ENCODE data around the gene EHMT1.

The EHMT1 gene

GRCh38 chr9:137812356-137813023, 193.7 kb downstream of the EHMT1 start:
- no peak overlapping the region for H3K27ac ChIP-seq (ENCODE audit: low read depth, low read length)
- no peaks in the 10 kb centered on the region for H3K79me2 ChIP-seq (ENCODE audit: insufficient read depth, low read length)
- TF ChIP-seq EZH2phosphoT487 (conservative IDR thresholded peaks at IDR 0.05; ENCODE audit: low read length): no peak
- TF ChIP-seq CTCF (IDR thresholded peaks at IDR 0.05; ENCODE audit: insufficient read depth, low read length, poor library complexity, severe bottlenecking): no peak
- no peaks in the 10 kb centered on the region for H3K27me3 ChIP-seq (ENCODE audit: low read length)
- H2AFZ ChIP-seq (ENCODE audit: low read depth, low read length, severe bottlenecking): no peak overlapping the region
- no peaks in the 10 kb centered on the region for H3K9me3 ChIP-seq (ENCODE audit: insufficient read depth, low read length)
- H3K4me2 ChIP-seq (ENCODE audit: low read depth, low read length, poor library complexity, severe bottlenecking): no peak overlapping the region
- H3F3A ChIP-seq (ENCODE audit: insufficient read depth): no peaks in the 10 kb centered on the region
- H4K20me1 ChIP-seq (ENCODE audit: low read depth, low read length): no peaks in the 10 kb centered on the region
- H3K4me3 ChIP-seq (ENCODE audit: insufficient read depth, low read length, poor library complexity, severe bottlenecking): no peak overlapping the region
- H3K36me3 ChIP-seq (ENCODE audit: low read length): no peaks in the 10 kb centered on the region
- no peak overlapping the region for H3K9ac ChIP-seq (ENCODE audit: low read length)
- no peaks in the 10 kb centered on the region for H3K9me2 ChIP-seq (replicated peaks; ENCODE audit: insufficient read depth, low read length)

- TF ChIP-seq EZH2phosphoT487 (conservative IDR thresholded peaks at IDR 0.05; ENCODE audit: low read length): no peak
- Histone ChIP-seq H3K9me2 (replicated peaks; ENCODE audit: insufficient read depth, low read length) (no peaks in the 10 kb centered on the region), H3K9ac (ENCODE audit: low read length) (no peak overlapping the region), H3K79me2 (ENCODE audit: insufficient read depth, low read length) (no peaks in the 10 kb centered on the region), H3K9me3 (ENCODE audit: insufficient read depth, low read length) (no peaks in the 10 kb centered on the region), H2AFZ (ENCODE audit: low read depth, low read length, severe bottlenecking) (no peak overlapping the region), H4K20me1 (ENCODE audit: low read depth, low read length) (no peaks in the 10 kb centered on the region), H3K36me3 (ENCODE audit: low read length) (no peaks in the 10 kb centered on the region), H3K4me3 (ENCODE audit: insufficient read depth, low read length, poor library complexity, severe bottlenecking) (no peak overlapping the region), H3F3A (ENCODE audit: insufficient read depth) (no peaks in the 10 kb centered on the region), H3K4me2 (ENCODE audit: low read depth, low read length, poor library complexity, severe bottlenecking) (no peak overlapping the region), H3K27me3 (ENCODE audit: low read length) (no peaks in the 10 kb centered on the region), H3K27ac (ENCODE audit: low read depth, low read length) (no peak overlapping the region)
Measured at GRCh38 chr9:137813167-137813566, 194.4 kb downstream of the EHMT1 start.

- TF ChIP-seq CTCF (IDR thresholded peaks at IDR 0.05; ENCODE audit: insufficient read depth, low read length, poor library complexity, severe bottlenecking): no peak
- H3K36me3 ChIP-seq (ENCODE audit: low read length): no peaks in the 10 kb centered on the region
- H3K9me2 ChIP-seq (replicated peaks; ENCODE audit: insufficient read depth, low read length): no peaks in the 10 kb centered on the region
- H3K27ac ChIP-seq (ENCODE audit: low read depth, low read length): no peak overlapping the region
- H3K79me2 ChIP-seq (ENCODE audit: insufficient read depth, low read length): no peaks in the 10 kb centered on the region
- no peaks in the 10 kb centered on the region for H3K27me3 ChIP-seq (ENCODE audit: low read length)
- no peak overlapping the region for H3K9ac ChIP-seq (ENCODE audit: low read length)
- no peak overlapping the region for H3K4me2 ChIP-seq (ENCODE audit: low read depth, low read length, poor library complexity, severe bottlenecking)
- H3K4me3 ChIP-seq (ENCODE audit: insufficient read depth, low read length, poor library complexity, severe bottlenecking): no peak overlapping the region
- no peak overlapping the region for H2AFZ ChIP-seq (ENCODE audit: low read depth, low read length, severe bottlenecking)
- no peaks in the 10 kb centered on the region for H3K9me3 ChIP-seq (ENCODE audit: insufficient read depth, low read length)
- H4K20me1 ChIP-seq (ENCODE audit: low read depth, low read length): no peaks in the 10 kb centered on the region
- H3F3A ChIP-seq (ENCODE audit: insufficient read depth): no peaks in the 10 kb centered on the region
Measured at GRCh38 chr9:137813651-137814415, 195.0 kb downstream of the EHMT1 start.

- no peak overlapping the region for H2AFZ ChIP-seq (ENCODE audit: low read depth, low read length, severe bottlenecking)
- no peak overlapping the region for H3K4me3 ChIP-seq (ENCODE audit: insufficient read depth, low read length, poor library complexity, severe bottlenecking)
- no peak overlapping the region for H3K9ac ChIP-seq (ENCODE audit: low read length)
- H3K9me3 ChIP-seq (ENCODE audit: insufficient read depth, low read length): no peaks in the 10 kb centered on the region
- H3F3A ChIP-seq (ENCODE audit: insufficient read depth): no peaks in the 10 kb centered on the region
- no peak overlapping the region for H3K4me2 ChIP-seq (ENCODE audit: low read depth, low read length, poor library complexity, severe bottlenecking)
- no peaks in the 10 kb centered on the region for H4K20me1 ChIP-seq (ENCODE audit: low read depth, low read length)
- H3K27me3 ChIP-seq (ENCODE audit: low read length): no peaks in the 10 kb centered on the region
- no peaks in the 10 kb centered on the region for H3K9me2 ChIP-seq (replicated peaks; ENCODE audit: insufficient read depth, low read length)
- no peaks in the 10 kb centered on the region for H3K79me2 ChIP-seq (ENCODE audit: insufficient read depth, low read length)
- TF ChIP-seq CTCF (IDR thresholded peaks at IDR 0.05; ENCODE audit: insufficient read depth, low read length, poor library complexity, severe bottlenecking): no peak
- TF ChIP-seq EZH2phosphoT487 (conservative IDR thresholded peaks at IDR 0.05; ENCODE audit: low read length): no peak
- no peak overlapping the region for H3K27ac ChIP-seq (ENCODE audit: low read depth, low read length)
- no peaks in the 10 kb centered on the region for H3K36me3 ChIP-seq (ENCODE audit: low read length)
Measured at GRCh38 chr9:137814436-137814835, 195.6 kb downstream of the EHMT1 start.

Data from SU-DHL-6 (cell line).